ENCODE results near the gene FCRL6.

FCRL6 gene

DNA sequence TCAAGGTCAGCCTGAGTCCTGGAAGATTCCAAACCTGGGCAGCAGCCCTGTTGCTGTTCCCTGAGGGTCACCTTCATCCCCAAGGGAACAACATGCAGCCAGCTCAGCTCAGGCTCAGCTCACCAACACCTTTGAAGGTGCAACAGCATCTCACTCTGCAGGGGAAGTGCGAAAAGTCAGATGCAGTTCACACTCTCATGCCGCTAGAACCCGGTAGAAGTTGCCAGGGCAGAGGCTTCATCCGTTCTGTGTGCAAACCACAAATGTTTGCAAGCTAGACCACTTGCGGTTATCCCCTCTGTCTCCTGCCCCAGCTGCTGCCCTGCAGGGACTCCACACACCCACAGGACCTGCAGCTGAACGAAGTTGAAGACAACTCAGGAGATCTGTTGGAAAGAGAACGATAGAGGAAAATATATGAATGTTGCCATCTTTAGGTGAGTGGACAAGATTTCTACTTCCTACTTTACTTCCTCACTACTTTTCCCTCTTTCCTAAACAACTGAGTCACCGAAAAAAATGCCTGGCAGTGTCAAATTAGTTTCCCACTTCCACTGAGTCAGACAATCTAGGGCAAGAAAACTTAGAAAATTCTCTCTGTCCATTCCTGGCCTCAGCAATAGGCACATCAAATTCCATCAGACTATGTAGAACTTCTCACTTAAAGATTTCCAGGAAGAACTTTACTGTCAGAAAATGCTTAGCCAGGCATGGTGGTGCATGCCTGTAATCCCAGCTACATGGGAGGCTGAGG is 1.8 kb upstream of the FCRL6 start:
- DNase-seq, result no peak

DNA sequence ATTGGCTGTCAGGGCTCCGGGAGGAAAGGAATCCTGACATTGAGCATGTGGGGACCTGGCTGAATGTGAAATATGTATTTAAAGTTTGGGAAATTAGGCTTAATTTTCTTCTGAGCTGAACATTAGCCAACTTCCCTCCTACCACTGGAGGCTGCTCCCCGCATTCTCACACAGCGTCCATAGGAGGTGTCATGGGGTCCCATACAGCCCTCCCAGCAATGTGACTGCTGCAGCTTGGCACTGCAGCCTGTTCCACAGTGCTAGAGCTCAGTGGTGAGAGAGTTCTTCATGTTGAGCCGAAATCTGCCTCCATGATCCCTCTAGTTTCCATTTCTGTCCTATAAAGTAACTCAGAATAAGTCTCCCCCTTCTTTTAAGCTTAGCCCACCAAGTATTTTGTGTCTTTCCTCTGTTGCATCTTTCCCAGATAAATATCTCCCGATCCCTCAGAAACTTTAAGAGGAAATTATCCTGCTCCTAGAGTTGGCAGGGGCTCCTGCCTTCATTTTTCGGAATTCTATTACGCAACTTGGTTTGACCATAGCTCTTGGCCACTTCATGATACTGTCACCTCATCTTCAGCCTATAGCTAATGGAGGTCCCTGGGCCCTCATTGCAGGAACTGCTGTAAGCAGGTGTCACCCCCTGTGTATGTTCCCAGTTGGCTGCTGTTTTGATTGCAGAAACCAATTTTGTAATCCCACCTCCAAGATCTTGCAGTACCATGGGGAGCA is 2.0 kb downstream of the FCRL6 start:
- no peak for DNase-seq

DNA sequence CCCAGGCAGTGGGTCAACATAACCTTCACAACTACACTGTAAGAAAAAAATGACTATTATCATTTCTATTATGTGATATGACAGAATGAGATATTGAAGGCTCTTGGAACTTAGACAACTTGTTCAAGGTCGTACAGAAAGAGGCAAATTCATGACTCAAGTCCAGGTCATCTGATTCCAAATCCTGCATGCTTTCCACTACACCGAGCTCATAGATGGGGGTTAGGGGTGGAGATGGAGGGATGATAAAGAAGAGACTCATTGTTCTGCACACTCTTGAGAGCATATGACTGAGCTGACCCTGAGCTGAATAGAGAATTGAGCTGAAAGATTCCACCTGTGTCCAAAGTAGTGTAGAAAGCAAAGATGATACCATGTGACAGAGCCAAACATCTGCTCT is 2.8 kb downstream of the FCRL6 start:
- no peak for DNase-seq

DNA sequence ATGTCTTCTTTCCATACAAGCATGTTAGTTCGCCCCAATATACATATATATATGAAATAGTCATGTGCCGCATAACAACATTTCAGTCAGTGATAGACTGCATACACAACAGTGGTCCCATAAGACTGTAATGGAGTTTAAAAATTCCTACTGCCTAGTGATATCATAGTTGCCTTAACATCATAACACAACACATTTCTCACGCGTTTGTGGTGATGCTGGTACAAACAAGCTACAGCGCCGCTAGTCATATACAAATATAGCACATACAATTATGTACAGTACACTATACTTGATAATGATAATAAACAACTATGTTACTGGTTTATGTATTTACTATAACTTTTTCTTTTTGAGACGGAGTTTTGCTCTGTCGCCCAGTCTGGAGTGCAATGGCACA is 13.8 kb downstream of the FCRL6 start:
- DNase-seq, result no peak

DNA sequence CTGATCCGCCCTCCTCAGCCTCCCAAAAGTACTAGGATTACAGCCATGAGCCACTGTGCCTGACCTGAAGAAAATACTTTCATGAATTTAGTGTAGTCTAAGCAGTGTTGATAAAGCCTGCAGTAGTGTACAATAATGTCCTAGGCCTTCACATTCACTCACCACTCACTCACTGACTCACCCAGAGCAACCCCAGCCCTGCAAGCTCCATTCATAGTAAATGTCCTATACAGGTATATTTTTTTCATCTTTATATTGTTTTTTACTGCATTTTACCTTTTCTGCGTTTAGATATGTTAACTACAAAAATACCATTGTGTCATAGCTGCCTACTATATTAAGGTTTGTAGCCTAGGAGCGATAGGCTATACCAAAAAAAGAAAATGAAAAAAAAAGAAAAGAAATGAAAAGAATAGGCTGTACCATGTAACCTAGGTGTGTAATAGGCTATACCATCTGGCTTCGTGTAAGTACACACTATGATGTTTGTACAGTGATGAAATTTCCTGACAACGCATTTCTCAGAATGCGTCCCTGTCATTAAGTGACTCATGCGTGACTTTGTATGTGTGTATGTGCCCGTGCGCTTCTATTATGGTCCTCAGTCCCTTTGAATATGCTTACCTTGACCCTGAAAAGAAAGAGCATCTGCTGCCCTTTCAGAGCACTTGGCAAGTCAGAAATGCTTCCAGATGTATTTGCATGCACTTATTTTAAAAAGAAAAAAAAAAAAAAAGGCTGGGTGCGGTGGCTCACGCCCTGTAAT is 15.3 kb downstream of the FCRL6 start:
- DNase-seq, result peak; percentile 96

DNA sequence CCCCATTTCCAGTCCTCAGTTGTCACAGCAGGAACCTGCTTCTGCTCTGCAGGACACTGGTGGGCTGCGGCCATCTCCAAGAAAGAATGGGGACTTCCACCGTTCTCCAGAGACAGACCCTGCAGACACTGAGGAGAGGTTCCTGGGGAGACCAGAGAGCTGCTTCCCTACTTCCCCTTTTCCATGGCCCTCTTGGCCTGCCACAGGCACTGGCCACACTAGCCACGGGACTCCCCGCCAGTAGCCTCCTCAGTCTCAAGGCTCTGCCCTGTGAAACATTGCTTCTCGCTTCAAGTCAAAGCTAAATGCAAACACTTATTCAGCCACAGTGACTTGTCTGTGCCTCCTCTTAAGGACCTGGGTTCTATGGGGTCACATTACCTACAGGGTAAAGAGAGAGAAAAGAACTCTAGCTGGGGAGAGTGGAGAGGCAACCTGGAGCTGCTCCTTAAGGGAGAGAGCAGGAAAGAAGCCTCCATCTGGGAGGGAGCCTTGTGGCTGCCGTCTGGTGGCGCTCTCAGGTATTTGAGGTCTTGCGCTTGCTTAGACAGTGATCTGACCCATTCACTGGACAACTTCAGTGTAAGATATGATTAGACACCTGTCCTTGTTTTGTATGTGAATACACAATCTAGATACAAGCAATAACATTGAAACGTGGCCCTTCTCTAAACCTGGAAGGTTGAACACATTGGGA is 19.2 kb downstream of the FCRL6 start:
- DNase-seq, result no peak

DNA sequence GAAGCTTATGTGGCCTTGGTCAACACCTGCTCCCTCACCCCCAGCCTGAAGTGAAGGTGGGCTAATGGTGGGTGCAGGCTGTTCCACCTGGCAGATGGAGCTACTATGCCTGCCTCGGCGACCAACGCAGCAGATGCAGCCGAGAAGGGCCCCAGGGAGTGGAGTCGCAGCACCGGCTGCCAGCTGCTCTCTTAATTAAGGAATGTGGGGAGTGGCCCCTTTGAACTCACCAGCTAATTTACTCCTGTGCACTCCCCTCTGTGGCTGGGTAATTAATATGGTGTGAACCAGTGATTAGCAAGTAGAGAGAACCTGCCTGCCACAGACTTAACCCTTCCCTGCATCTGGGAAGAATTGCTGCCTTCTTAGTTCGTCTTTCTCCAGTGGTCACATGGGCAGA is 21.2 kb downstream of the FCRL6 start:
- no peak for DNase-seq

DNA sequence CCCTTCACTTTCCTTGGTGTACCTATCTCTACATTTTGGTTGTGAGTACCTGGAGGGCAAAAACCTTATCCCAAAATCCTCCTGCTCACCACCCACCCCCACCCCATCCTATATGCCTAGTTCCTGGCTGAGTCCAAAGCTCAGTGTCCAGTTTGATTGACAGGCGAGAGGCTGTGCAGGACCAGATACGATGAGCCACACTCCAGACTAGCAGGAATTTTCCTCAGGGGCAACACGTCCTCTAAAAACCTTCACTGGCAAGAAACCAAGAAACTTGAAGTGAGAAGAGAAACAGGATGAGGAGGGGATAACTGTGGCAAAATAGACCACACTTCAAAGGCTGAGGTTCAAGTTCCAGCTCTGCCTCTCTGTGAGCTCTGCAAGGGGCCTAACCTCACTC is 23.4 kb downstream of the FCRL6 start:
- no peak for DNase-seq

DNA sequence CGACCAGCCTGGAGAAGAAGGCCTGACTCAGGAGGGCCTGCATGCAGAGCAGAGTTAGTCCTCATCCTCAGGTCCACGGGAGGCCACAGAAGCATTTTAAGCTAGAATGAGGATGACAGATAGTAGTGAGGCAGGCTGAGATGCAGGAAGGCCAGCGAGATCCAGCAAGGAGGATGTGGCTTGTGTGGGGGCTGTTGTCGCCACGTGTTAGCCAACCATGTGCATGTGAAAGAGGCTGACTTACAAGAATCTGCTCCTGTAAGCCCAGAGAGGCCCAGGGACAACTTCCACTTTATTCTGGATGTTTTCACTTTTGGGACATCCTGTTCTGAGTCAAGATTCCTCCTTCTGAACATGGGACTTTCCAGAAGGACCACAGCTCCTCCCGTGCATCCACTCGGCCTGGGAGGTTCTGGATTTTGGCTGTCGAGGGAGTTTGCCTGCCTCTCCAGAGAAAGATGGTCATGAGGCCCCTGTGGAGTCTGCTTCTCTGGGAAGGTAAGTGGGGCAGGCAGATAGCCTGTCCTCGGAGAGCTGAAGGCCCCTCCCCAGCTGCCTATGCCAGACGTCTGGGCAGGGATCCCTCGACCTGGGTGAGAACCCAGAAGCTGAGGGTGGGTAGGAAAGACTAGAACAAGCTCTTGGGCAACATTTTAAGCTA is 24.4 kb downstream of the FCRL6 start, which contains the start of gene SLAMF8:
Gene SLAMF8 (plus strand): TSS at position 433 of the 661 bp plus-strand sequence. CDS start 26 bp downstream, at position 459.
- DNase-seq, result no peak

DNA sequence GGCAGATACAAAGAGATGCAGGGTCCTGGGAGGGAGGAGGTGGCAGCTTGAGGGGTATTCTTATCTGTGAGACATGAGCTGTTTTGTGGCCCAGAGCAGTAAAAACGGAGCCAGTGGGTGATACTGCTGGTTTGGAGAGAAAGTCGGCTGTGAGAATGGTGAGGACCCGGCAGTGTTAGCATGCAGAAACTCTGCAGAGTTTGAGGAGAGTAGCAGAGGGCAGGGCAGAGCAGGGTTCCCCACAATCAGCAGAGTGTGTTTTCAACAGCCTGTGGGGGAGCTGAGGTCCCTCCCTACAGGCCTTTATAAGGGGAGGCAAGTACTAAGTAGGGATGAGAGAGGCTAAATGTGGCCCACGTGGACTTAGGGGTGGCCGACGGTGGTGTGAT is 24.9 kb downstream of the FCRL6 start:
- DNase-seq, result no peak

DNA sequence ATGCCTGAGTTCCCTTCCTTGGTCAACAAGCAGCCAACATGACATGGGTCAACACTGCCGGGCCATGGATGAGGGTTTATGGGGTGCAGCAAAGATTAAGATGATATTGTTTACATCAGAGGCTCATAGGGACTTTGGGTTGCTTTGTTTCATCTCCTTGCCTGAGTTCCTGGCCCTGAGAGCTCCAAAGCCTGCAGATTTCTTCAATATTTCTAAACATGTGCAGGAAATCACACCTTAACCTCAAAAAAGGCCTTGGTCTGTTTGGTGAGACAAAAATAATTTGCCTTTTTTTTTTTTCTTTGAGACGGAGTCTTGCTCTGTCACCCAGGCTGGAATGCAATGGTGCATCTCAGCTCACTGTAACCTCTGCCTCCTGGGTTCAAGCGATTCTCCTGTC is 25.4 kb downstream of the FCRL6 start:
- no peak for DNase-seq

DNA sequence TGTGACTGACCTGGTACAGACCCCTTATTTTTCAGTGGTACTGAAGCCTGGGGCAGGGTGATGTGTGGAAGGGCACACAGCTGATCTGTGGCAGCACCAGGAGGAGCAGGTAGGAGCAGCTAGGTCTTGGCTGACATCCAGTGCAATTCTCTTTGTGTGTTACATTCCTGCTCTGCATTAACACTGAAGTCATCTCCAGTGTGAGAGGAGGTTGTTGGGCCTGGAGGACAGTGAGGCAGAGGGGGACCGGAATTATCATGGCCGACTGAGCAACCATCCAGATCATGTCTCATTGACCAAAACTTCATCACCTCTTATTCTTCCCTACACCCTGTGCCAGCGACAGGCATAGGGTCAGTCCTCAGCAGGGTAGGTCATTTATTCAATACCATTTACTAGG is 26.0 kb downstream of the FCRL6 start:
- no peak for DNase-seq

DNA sequence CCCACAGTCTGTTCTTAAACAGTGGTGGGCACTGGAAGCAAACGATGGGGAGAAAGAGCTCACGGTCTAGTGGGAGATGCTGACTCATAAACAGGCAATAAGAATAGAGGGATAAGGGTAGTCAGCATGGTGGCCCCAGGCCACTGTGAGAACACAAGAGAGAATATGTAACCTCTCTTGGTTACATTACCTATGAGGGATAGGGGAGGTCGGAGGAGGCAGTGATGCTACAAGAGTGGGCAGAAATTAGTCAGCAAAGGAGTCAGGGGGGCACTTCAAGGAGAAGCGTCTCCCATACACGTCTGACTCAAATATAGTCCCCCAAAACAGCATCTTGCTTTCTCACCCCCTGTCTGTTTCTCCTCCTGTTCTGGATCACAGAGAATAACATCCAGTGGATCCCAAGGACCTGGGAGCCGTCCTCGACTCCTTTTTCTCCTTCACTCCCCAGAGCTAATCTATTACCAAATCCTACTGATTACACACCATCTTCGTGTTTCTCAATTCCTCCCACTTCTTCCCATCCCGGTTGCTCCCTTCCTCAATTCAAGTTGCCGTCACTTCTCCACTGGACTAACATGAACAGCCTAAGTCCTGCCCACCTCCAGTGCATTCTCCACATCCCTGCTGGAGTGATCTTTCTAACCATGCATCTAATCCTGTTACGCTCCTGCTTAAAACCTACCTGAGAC is 26.6 kb downstream of the FCRL6 start:
- DNase-seq, result no peak

DNA sequence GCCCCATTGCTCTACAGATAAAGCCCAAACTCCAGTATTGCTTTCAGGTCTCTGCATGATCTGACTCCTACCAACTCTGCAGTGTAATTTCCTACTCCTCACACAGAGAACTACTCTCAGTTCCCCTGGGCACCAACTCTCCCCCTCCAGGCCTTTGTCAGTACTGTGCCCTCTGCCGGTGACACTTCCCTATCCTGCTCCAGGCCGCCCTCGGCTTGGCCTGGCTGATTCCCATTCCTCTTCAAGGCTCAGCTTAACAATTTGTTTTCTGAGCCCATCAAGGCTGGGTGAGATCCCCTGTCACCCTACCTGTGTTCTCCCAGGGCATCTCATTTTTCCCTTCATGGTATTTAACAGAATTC is 27.1 kb downstream of the FCRL6 start:
- no peak for DNase-seq

DNA sequence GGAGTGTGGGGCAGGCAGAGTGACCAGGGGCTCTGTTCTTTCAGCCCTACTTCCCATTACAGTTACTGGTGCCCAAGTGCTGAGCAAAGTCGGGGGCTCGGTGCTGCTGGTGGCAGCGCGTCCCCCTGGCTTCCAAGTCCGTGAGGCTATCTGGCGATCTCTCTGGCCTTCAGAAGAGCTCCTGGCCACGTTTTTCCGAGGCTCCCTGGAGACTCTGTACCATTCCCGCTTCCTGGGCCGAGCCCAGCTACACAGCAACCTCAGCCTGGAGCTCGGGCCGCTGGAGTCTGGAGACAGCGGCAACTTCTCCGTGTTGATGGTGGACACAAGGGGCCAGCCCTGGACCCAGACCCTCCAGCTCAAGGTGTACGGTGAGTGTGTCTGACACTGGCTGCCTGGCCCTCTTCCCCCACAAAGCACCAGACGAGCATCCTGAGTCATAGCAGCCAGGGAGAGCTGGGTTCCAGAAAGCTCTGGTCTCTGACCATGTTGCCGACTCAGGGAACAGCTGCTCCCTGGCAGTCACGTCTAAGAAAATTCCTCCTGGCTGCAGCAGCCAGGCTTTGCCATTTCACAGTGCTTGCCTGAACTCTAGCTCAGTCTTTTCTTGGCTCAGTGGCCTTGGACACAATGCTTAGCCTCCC is 27.8 kb downstream of the FCRL6 start:
- DNase-seq, result no peak

DNA sequence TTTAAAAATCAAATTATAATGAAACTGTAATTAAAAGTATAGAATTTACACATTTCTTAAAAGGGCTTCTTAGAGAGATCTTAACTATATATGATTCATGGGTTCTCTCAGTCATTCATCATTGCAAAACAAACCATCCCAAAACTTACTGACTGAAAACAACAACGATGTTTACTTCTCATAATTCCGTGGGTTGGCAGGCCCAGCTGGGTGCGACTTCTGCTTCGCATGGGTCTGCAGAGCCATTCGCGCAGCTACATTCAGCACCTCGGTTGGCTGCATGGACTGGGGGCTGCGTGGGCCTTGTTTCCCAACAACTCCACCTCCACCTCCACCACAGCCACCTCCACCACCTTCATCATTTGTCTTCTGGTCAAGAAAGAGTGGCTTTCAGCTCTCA is 28.6 kb downstream of the FCRL6 start:
- DNase-seq, result no peak

DNA sequence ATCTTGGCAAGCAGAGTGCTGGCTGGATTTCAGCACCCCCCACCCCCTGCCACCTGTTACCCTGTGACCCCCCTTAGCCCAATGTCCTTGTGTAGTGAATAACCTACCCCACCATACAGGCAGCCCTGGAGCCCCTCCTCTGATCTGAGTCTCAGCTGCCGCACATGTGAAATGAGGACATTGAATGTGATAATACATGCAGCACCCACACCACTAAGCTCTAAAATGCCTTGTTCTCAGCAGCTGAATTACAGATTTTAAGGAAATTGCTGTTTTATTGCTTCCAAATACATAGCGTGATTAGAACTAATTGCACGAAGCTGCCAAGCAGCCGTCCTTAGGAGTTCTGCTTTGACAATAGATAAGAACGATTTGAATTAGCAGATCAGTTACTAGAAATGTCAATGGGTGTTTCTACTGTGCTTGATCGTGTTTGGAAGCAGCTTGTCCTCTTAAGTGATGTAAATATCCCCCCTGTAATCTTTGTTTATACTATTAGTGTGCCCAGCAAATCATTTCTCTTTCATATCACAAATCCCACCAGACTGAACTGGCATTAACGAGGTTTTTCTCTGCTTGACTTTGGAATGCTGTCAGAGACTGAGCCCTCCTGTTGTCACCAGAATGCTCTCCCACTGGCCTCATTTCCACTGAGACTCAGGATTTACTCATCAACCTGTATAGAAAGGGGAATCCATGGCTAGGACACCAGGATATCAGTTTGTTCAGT is 29.4 kb downstream of the FCRL6 start:
- DNase-seq, result no peak

DNA sequence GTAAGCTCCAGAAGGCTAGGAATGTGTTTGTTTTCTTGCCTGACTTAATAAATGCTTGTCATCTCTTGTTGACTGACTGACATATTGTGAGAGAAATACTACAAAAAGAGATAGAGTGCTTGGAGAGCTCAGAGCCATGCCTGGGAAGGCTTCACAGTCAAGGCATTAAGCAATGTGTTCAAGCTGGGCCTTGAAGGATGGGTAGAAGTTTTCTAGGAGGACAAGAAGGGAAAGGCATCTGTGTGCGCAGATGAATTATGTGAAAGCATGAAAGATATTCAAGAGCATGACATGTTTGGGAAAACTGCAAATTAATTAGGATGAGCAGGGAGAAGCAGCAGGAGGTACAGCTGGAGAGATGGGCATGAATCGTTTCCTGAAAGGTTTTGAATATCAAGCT is 30.1 kb downstream of the FCRL6 start:
- DNase-seq, result no peak

DNA sequence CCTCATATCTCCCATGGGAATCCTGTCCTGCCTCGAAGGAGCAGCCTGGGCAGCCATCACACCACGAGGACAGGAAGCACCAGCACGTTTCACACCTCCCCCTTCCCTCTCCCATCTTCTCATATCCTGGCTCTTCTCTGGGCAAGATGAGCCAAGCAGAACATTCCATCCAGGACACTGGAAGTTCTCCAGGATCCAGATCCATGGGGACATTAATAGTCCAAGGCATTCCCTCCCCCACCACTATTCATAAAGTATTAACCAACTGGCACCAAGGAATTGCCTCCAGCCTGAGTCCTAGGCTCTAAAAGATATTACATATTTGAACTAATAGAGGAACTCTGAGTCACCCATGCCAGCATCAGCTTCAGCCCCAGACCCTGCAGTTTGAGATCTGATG is 33.2 kb downstream of the FCRL6 start:
- DNase-seq, result no peak

DNA sequence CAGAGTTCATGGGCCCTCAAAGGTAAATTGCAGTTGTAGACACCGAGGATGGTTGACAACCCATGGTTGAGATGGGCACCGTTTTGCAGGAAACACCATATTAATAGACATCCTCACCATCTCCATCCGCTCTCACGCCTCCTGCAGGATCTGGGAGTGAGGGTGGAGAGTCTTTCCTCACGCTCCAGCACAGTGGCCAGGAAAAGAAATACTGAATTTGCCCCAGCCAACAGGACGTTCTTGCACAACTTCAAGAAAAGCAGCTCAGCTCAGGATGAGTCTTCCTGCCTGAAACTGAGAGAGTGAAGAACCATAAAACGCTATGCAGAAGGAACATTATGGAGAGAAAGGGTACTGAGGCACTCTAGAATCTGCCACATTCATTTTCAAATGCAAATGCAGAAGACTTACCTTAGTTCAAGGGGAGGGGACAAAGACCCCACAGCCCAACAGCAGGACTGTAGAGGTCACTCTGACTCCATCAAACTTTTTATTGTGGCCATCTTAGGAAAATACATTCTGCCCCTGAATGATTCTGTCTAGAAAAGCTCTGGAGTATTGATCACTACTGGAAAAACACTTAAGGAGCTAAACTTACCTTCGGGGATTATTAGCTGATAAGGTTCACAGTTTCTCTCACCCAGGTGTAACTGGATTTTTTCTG is 33.8 kb downstream of the FCRL6 start:
- DNase-seq, result no peak
